ENCODE results near the gene SCYGR8.
"Not testable (repeated sequence)": the region's sequence is repeated elsewhere in the genome, so short reads cannot be mapped to it uniquely, and the experiment has no call there.

Gene SCYGR8, protein sequence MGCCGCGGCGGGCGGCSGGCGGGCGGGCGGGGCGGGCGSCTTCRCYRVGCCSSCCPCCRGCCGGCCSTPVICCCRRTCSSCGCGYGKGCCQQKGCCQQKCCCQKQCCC

DNA sequence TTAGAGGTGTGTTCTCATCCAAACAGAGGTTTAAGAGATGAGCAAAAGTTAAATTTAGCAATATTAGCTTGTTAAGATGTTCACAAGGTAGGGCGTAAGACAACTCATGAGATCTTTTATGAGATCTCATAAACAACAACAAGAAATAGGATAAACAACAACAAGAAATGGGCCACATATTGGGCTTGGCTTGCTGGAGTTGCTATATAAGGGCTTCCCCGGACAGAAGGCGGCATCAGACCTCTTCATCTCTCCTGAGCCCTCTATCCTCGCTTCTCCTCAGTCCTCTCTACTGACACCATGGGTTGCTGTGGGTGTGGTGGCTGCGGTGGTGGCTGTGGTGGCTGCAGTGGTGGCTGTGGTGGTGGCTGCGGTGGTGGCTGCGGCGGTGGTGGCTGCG lies at the start of gene SCYGR8:
Gene SCYGR8, plus strand, starts transcription at position 301 of the 400 bp plus-strand sequence. Its CDS starts 0 bp downstream, at position 301.
- DNase-seq: no peak

DNA sequence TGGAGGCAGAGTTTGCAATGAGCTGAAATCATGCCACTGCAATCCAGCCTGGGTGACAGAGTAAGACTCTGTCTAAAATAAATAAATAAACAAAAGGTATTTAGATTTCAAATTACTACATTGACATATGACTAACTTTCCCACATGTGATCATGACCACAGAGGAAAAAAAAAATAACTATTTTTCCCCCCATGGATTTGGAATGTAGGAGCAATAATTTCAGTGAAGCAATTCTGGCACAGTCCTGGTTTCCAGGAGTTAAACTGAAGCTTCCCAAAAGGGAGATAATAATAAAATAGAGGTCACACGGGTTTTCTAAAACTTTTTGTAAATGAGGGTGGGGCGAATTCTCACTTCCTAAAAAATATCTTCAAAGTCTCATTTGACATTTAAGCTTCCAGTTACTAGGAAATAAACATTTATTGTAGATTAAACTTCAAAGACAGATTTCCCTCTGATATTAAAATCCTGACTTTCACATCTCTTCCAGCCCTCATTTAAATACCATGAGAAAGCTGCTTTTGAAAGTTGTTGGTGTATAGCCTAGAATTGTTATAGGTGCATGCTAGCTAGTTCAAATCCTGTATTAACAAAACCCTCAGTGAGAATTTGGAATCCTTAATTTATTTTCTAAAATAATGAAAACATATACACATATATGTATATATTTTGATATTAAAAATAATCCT lies 48.6 kb upstream of the SCYGR8 start:
- no peak for DNase-seq

GRCh38 chr2:227701556-227701955 lies 44.1 kb upstream of the SCYGR8 start:
- DNase-seq: no peak

DNA sequence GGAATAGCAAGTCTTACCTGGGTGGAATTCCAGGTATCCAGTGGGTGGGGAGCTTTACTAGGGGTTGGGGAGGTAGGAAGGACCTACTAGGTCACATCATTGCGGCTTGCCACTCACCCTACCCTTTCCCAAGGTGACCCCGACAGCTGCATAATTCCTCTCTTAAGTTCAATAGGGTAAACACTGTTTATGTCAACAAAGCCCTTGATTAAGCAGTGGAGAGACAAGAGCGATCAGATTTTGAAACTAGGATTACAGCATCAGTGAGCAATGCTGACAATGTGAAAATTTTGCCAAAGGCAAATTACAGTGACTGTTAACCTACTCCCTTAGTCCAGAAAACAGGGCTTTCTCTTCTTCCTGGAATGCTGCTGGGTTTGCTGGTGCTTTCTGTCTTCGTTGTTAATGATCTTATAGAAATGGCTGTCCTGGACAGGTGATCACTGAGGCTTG lies 42.4 kb upstream of the SCYGR8 start:
- no peak for DNase-seq

- no peak for DNase-seq
Observed at GRCh38 chr2:227703961-227704360, 41.7 kb upstream of the SCYGR8 start.

DNA sequence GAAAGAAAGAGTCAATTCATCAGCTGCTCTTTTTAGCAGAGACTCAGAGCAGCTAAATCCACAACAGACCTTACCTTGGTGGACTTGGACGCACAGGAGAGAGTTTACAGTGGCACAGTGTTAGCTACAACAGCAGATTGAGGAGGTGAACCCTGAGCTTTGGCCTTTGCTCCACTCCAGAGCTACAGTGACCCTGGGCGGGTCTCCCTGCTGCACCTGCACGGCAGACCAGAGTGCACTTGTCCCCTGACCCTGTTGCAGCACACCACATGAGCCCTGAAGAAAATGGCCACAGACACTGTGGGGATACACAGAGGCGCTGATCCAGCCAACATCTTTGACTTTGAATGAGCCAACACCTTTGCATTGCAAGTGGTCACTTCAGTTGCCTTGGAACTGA lies 38.8 kb upstream of the SCYGR8 start:
- DNase-seq: no peak

DNA sequence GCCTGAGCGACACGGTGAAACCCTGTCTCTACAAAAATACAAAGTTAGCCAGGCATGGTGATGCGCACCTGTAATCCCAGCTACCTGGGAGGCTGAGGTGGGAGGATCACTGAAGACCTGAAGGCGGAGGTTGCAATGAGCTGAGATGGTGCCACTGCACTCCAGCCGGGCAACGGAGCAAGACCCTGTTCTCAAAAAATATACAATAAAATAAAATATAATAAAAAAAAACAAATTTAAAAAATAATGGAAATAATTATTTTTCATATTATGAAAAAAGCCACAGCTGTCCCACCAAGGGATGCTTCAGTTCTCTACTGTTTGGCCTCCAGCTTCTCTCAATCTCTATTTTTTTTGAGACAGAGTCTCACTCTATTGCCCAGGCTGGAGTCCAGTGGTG lies 38.3 kb upstream of the SCYGR8 start:
- DNase-seq: no peak

- DNase-seq: no peak
Observed at GRCh38 chr2:227710986-227711385, 34.7 kb upstream of the SCYGR8 start.

DNA sequence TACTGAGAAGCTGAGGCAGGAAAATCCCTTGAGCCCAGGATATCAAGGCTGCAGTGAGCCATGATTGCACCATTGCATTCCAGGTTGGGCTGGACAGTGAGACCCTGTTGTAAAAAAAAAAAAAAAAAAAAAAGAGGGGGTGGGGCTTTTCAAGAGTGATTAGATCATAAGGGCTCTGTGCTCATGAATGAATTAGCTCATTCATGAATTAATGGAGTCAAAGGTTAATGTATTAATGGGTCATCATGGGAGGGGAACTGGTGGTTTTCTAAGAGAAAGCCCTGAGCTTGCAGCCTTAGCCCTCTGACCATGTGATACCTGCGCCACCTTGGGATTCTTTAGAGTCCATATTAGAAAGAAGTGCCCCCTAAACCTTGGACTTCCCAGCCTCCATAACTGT lies 32.4 kb upstream of the SCYGR8 start:
- DNase-seq: no peak

DNA sequence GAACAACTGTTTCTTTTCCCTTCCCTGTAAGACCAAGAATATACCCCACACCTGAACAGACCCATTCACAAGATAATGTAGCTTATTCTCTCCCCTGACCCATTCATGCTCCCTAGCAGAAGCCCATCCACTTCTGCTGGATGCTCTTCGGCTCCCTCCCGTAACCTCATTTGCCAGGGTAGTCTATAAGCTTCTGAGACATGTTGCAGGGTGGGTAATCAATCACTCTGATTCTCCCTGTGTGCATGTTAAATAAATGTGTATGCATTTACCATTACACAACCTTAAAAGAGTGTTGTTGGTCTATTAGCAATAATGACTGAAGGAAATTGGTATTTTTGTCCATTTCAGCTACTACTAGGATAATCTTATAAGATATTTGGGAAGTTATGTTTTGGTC lies 29.2 kb upstream of the SCYGR8 start:
- no peak for DNase-seq

DNA sequence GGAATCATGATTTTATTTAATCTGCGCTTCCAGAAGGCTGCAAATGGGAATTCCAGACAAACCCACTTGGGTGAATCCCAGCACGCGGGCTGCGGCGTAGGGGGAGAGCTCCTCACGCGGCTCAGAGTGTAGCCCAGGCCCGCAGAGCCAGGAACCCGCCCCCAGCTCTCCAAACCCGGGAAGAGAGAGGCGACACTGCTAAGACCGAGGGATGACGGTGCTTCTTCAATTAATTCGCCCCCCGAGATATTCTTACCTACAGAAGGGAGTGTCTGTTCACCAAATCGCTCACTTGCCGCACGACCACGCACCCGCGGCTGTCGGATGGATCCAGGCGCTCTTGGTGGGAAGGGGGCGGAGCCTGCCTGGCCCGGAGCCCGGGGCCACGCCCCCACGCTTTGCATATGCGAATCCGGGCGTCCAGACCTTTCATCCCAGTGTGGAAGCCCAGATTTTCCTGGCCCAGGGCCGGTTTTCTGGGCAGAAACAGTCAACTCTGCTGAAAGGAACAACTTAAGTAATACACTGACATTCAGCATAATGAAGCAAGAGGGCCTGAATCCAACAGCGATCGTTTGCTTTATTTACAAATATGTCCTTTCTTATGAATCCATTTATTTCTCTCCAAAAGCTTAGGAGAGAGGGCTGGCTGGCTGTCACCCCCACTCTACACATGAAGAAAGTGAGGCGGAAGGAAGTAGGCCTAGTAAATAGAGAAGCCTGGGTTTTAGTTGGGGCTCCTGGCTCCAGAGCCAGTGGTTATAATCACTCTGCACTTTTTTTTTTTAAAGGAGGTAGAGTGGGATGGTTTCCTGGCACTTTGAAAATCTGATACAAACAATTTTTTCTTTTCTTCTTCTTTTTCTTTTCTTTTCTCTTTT lies 27.8 kb upstream of the SCYGR8 start, which contains the start of gene SLC19A3:
Gene SLC19A3, minus strand, starts transcription at position 342 of the 881 bp plus-strand sequence. CDS start 15,710 bp downstream, outside the sequence.
- DNase-seq: no peak

DNA sequence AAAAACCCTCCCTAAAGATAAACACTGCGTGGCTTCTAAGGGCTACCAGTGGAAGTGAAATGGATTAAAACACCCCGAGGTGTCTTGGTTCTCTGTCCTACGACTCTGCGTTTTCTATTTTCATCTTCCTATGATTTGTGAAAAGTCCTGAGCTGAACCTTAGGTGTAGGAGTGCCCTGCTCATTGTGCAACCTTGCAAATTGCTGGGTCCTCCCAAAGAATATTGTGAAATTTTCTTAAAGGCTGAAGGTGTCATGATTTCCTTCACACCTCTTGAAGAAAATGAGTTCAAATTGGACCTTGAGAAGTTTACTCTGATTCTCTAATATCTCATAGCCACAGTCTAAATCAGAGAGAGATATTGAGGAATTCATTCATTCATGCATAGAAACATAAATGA lies 26.1 kb upstream of the SCYGR8 start:
- DNase-seq: no peak

DNA sequence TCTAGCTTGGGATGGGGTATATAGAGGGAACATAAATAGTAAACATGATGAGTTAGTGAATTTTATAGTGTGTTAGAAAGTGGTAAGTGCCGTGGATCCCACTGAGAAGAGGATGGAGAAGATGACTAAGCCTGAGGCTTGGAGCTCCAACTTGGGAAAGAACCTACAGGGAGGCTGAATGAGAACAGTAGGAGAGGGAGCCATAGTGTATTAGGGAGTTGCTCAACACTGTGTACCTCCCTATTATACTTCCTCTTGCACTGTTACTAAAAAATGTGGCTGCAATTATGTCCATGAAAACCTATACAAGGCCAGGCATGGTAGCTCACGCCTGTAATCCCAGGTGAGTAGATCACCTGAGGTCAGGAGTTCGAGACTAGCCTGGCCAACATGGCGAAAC lies 25.0 kb upstream of the SCYGR8 start:
- DNase-seq: no peak

DNA sequence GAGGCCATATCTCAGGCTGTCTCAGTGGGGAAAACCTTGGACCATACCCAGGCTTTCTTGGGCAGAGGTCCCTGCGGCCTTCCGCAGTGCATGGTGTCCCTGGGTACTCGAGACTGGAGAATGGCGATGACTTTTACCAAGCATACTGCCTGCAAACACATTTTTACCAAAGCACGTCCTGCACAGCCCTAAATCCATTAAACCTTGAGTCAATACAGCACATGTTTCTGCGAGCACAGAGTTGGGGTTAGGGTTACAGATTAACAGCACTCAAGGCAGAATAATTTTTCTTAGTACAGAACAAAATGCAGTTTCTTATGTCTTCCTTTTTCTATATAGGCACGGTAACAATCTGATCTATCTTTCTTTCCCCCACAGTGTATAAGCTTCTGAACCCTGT lies 22.9 kb upstream of the SCYGR8 start:
- DNase-seq: not testable (repeated sequence)

DNA sequence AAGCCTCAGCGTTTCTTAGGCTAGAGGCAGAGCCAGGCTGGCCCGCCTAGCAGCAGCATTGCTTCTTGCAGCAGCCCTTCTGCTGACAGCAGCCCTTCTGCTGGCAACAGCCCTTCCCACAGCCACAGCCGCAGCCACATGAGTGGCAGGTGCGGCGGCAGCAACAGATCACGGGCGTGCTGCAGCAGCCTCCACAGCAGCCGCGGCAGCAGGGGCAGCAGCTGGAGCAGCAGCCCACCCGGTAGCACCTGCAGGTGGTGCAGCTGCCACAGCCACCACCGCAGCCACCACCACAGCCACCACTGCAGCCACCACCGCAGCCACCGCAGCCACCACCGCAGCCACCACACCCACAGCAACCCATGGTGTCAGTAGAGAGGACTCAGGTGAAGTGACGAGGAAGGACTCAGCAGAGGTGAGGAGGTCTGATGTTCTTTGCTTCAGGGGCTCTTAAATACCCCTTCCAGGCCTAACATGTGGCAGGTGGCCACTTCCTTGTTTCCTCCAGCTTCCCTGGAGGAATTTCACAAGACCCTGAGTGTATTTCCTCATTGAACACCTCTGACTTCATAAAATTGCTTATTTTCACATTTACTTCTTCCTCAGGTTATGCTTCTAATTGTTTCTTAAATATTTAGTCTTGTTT lies 21.2 kb upstream of the SCYGR8 start, which contains the start of gene SCYGR6:
Gene SCYGR6, minus strand, starts transcription at position 364 of the 646 bp plus-strand sequence. Its CDS starts 0 bp downstream, at position 364.
- DNase-seq: no peak

- no peak for DNase-seq
Observed at GRCh38 chr2:227728035-227728434, 17.7 kb upstream of the SCYGR8 start, which contains the start of gene SCYGR7. TSS of gene SCYGR7 (plus strand) at chr2:227728335. CDS start at chr2:227728335, 0 bp downstream.

GRCh38 chr2:227739351-227739750 lies 6.3 kb upstream of the SCYGR8 start:
- no peak for DNase-seq

DNA sequence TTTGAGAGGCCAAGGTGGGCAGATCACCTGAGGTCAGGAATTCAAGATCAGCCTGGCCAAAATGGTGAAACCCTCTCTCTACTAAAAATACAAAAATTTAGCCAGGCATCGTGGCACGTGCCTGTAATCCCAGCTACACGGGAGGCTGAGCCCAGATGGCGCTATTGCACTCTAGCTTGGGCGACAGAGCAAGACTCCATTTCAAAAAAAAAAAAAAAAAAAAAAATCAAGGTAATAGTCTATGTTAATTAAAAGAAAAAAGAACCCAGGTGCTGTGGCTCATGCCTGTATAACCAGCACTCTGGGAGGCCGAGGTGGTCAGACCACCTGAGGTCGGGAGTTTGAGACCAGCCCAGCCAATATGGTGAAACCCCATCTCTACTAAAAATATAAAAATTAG lies 5.0 kb upstream of the SCYGR8 start:
- not testable (repeated sequence) for DNase-seq

- DNase-seq: no peak
Observed at GRCh38 chr2:227748079-227748478, 2.4 kb downstream of the SCYGR8 start.

DNA sequence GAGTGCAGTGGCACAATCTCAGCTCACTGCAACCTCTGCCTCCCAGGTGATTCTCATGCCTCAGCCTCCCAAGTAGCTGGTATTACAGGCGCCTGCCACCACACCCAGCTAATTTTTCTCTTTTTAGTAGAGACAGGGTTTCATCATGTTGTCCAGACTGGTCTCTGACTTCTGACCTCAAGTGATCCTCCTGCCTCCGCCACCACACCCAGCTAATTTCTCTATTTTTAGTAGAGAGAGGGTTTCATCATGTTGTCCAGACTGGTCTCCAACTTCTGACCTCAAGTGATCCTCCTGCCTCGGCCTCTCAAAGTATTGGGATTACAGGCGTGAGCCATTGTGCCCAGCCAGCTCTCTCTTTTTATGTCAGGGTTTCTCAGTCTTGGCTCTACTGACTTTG lies 10.6 kb downstream of the SCYGR8 start:
- DNase-seq: not testable (repeated sequence)

DNA sequence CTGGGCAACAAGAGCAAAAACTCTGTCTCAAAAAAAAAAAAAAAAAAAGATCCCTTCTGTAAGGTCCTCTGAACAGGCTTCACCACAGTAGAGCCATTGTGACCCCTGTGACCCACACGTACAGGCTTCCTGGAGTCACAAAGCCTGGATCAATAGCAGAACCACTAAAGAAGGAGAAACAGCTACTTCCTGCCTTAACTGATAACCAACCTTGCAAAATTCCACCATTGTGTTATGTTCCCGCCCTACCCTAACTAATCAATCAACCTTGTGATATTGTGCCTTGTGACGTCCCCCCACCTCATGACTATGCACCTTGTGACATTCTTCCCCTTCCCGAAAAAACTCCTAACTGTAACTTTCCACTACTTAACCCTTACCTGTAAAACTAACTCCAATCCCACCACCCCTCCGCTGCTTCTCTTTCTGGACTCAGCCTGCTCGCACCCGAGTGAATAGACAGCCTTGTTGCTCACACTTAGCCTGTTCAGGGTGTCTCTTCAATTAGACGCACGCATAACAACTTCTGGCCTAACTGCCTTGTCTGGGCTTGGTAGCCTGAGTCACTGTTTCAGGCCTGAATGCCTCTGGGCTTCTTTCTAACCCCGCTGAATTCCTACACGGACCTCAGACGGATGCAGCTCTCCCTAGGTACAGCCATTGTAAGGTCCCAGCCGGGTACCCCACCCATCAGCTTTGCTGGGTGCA lies 13.9 kb downstream of the SCYGR8 start:
- DNase-seq: no peak

Measured in activated CD4-positive, CD25-positive, alpha-beta regulatory T cell (primary cell).